A549 (cell line): Measurements from ENCODE around the gene SRGAP3.

ENCODE experiments used
- CEBPB ChIP-seq, 2 experiments: fragments of >200 bp in 1 of 2; sonication (Bioruptor Twin) in 1 of 2; formaldehyde crosslinking in 1 of 2; IDR thresholded peaks; 2 replicates each; pipeline ENCODE4 v1.6.1; 2012 to 2016
- JUN ChIP-seq, 2 experiments: fragments of >200 bp; sonication (Bioruptor Twin); formaldehyde crosslinking; IDR thresholded peaks; 2 replicates in 1 of 2; 3 replicates in 1 of 2; pipeline ENCODE4 v1.6.1; 2016 to 2017
- POLR2A ChIP-seq: IDR thresholded peaks from 2 replicates; pipeline ENCODE4 v1.6.1; 2012; ENCODE audit warnings: mild to moderate bottlenecking, low read length
- RNF2 ChIP-seq: fragments of 200-600 bp; sonication (generic); IDR thresholded peaks from 2 replicates; pipeline ENCODE4 v1.6.1; 2016; ENCODE audit warnings: low read depth, mild to moderate bottlenecking, antibody characterized with exemption, moderate library complexity, borderline replicate concordance
- TF ChIP-seq, protein P1 (sequence below): fragments of 450-650 bp; IDR thresholded peaks from 2 replicates; pipeline ENCODE4 v1.6.1; 2014; ENCODE audit warnings: antibody characterized with exemption
- TF ChIP-seq, protein P2 (sequence below): fragments of >200 bp; sonication (Bioruptor Twin); formaldehyde crosslinking; IDR thresholded peaks from 3 replicates; pipeline ENCODE4 v1.5.1; 2016
- TF ChIP-seq, protein P3 (sequence below): fragments of 200-600 bp; sonication (generic); IDR thresholded peaks from 2 replicates; pipeline ENCODE4 v1.6.1; 2016; ENCODE audit warnings: antibody characterized with exemption, mild to moderate bottlenecking, moderate library complexity

DNA sequence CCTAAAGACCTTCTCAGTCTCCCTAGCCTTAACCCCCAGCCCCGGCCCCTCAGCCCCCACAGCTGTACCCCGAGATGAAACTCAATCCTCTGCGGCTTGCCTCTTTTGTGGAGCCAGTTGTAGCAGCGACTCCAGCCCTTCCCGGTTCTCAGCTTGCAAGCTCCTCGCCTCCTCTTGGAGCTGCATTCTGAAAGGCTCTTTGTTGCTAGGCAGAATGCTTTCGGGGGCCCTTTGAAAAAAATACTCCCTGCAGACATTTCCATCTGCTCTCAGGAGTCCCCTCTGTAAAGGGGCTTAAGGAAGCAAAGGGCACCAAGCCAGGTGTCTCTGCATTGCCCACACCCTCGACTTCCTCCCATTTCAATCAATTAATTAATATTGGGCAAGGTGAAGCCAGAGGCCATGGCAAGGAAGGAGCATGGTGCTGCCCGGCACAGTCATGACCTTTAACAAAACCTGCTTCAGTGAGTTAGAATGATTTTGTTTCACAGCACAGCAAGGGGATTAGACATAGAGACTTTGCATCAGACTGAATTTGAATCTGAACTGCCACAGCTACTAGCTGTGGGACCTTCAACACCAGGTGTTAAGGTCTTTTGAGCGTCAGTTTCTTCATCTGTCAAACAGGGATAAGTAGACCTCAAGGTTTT lies 65.5 kb downstream of the SRGAP3 start:
- TF ChIP-seq, protein P1, sequence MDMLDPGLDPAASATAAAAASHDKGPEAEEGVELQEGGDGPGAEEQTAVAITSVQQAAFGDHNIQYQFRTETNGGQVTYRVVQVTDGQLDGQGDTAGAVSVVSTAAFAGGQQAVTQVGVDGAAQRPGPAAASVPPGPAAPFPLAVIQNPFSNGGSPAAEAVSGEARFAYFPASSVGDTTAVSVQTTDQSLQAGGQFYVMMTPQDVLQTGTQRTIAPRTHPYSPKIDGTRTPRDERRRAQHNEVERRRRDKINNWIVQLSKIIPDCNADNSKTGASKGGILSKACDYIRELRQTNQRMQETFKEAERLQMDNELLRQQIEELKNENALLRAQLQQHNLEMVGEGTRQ, result no peak
- TF ChIP-seq POLR2A (no peak), CEBPB (IDR thresholded peaks at IDR 0.05) (no peak), JUN (IDR thresholded peaks at IDR 0.05) (no peak), RNF2 (no peak)
- TF ChIP-seq, protein P2, sequence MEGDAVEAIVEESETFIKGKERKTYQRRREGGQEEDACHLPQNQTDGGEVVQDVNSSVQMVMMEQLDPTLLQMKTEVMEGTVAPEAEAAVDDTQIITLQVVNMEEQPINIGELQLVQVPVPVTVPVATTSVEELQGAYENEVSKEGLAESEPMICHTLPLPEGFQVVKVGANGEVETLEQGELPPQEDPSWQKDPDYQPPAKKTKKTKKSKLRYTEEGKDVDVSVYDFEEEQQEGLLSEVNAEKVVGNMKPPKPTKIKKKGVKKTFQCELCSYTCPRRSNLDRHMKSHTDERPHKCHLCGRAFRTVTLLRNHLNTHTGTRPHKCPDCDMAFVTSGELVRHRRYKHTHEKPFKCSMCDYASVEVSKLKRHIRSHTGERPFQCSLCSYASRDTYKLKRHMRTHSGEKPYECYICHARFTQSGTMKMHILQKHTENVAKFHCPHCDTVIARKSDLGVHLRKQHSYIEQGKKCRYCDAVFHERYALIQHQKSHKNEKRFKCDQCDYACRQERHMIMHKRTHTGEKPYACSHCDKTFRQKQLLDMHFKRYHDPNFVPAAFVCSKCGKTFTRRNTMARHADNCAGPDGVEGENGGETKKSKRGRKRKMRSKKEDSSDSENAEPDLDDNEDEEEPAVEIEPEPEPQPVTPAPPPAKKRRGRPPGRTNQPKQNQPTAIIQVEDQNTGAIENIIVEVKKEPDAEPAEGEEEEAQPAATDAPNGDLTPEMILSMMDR, result no peak
- TF ChIP-seq, protein P3, sequence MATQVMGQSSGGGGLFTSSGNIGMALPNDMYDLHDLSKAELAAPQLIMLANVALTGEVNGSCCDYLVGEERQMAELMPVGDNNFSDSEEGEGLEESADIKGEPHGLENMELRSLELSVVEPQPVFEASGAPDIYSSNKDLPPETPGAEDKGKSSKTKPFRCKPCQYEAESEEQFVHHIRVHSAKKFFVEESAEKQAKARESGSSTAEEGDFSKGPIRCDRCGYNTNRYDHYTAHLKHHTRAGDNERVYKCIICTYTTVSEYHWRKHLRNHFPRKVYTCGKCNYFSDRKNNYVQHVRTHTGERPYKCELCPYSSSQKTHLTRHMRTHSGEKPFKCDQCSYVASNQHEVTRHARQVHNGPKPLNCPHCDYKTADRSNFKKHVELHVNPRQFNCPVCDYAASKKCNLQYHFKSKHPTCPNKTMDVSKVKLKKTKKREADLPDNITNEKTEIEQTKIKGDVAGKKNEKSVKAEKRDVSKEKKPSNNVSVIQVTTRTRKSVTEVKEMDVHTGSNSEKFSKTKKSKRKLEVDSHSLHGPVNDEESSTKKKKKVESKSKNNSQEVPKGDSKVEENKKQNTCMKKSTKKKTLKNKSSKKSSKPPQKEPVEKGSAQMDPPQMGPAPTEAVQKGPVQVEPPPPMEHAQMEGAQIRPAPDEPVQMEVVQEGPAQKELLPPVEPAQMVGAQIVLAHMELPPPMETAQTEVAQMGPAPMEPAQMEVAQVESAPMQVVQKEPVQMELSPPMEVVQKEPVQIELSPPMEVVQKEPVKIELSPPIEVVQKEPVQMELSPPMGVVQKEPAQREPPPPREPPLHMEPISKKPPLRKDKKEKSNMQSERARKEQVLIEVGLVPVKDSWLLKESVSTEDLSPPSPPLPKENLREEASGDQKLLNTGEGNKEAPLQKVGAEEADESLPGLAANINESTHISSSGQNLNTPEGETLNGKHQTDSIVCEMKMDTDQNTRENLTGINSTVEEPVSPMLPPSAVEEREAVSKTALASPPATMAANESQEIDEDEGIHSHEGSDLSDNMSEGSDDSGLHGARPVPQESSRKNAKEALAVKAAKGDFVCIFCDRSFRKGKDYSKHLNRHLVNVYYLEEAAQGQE, result no peak
